MM.1S (cell line): ENCODE results near the gene SNTA1.

Experiments
- DNase-seq: peaks from one replicate; pipeline ENCODE4 v3.0.0-alpha.2; 2015
- H2AFZ ChIP-seq: fragments of 300-600 bp; sonication (generic); 2 replicates; pipeline ENCODE4 v1.6.0; 2016; ENCODE audit warnings: antibody characterized with exemption, low read length
- H3F3A ChIP-seq: fragments of 300-600 bp; sonication (generic); 2 replicates; pipeline ENCODE4 v1.6.1; 2016; ENCODE audit warnings: mild to moderate bottlenecking, antibody characterized with exemption, low read length, moderate library complexity, mixed read lengths; ENCODE audit not compliant: insufficient read depth
- H3K27ac ChIP-seq: fragments of 300-600 bp; sonication (generic); 2 replicates; pipeline ENCODE4 v1.5.1; 2016; ENCODE audit warnings: mild to moderate bottlenecking, low read length
- H3K27me3 ChIP-seq: fragments of 300-600 bp; sonication (generic); replicated peaks from 2 replicates; pipeline ENCODE4 v1.6.0; 2016; ENCODE audit warnings: low read length; ENCODE audit not compliant: insufficient read depth
- H3K36me3 ChIP-seq: fragments of 300-600 bp; sonication (generic); replicated peaks from 2 replicates; pipeline ENCODE4 v1.6.1; 2016; ENCODE audit warnings: mild to moderate bottlenecking, low read length, mixed read lengths; ENCODE audit not compliant: insufficient read depth
- H3K4me1 ChIP-seq: fragments of 300-600 bp; sonication (generic); 2 replicates; pipeline ENCODE4 v1.6.1; 2016; ENCODE audit warnings: low read length, mixed read lengths
- H3K4me2 ChIP-seq: fragments of 300-600 bp; sonication (generic); 2 replicates; pipeline ENCODE4 v1.6.0; 2016; ENCODE audit warnings: low read depth, low read length
- H3K4me3 ChIP-seq: fragments of 300-600 bp; sonication (generic); 2 replicates; pipeline ENCODE4 v1.5.1; 2016; ENCODE audit warnings: low read length, mixed read lengths
- H3K79me2 ChIP-seq: fragments of 300-600 bp; sonication (generic); 2 replicates; pipeline ENCODE4 v1.6.1; 2016; ENCODE audit warnings: mixed run types, low read length, mixed read lengths
- H3K9ac ChIP-seq: fragments of 300-600 bp; sonication (generic); 2 replicates; pipeline ENCODE4 v1.6.1; 2016; ENCODE audit warnings: low read length, mixed read lengths
- H3K9me2 ChIP-seq: fragments of 300-600 bp; sonication (generic); replicated peaks from 2 replicates; pipeline ENCODE4 v1.6.1; 2016; ENCODE audit warnings: mild to moderate bottlenecking, low read length, mixed read lengths; ENCODE audit not compliant: insufficient read depth
- H3K9me3 ChIP-seq: fragments of 300-600 bp; sonication (generic); replicated peaks from 2 replicates; pipeline ENCODE4 v1.6.1; 2016; ENCODE audit warnings: mild to moderate bottlenecking, low read length, mixed read lengths; ENCODE audit not compliant: insufficient read depth
- H4K20me1 ChIP-seq: fragments of 300-600 bp; sonication (generic); 2 replicates; pipeline ENCODE4 v1.6.1; 2016; ENCODE audit warnings: mild to moderate bottlenecking, low read length, moderate library complexity, mixed read lengths; ENCODE audit not compliant: insufficient read depth
- EZH2 ChIP-seq: fragments of 300-600 bp; sonication (generic); optimal IDR thresholded peaks from 2 replicates; pipeline ENCODE3; 2017; ENCODE audit warnings: low read depth, mild to moderate bottlenecking, antibody characterized with exemption, low read length, mixed read lengths
- EZH2phosphoT487 ChIP-seq: fragments of 300-600 bp; sonication (generic); IDR thresholded peaks from 2 replicates; pipeline ENCODE4 v1.6.1; 2018; ENCODE audit warnings: antibody characterized with exemption, low read length
- TF ChIP-seq, protein P1 (sequence below): fragments of 300-600 bp; sonication (generic); IDR thresholded peaks from 2 replicates; pipeline ENCODE4 v1.5.1; 2016; ENCODE audit warnings: antibody characterized with exemption, low read length, mixed read lengths

SNTA1 gene

DNA sequence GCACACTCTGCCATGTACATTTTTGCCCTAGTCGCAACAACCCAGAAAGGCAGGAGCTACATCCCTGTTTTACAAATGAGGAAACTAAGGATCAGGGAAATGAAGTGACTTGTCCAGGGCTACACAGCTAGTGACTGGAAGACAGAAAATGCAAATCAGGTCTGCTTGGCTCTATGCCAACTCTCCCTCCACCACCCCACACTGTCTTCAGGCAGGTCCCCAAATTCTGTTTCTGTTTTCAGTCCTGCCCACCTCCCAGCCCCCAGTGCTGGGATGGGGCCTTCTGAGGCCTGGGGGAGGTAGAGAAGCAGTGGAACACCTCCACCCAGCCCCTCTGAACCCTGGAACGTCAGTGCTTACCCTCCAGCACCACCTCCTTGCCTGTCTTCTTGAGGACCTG is 5.1 kb downstream of the SNTA1 start:
- Histone ChIP-seq H3K4me3 (no peak overlapping the region), H3K27me3 (no peaks in the 10 kb centered on the region), H3F3A (no peaks in the 10 kb centered on the region), H3K9me3 (no peaks in the 10 kb centered on the region), H3K36me3 (no peaks in the 10 kb centered on the region), H3K4me2 (no peak overlapping the region), H3K9ac (no peak overlapping the region), H3K9me2 (no peaks in the 10 kb centered on the region), H4K20me1 (no peaks in the 10 kb centered on the region), H3K79me2 (no peaks in the 10 kb centered on the region), H2AFZ (no peak overlapping the region), H3K27ac (no peak overlapping the region), H3K4me1 (0 out of 2 replicates have a peak, but pooled peaks cover 9% of the 10 kb centered on the region)
- TF ChIP-seq EZH2phosphoT487 (no peak), EZH2 (no peak)
- TF ChIP-seq, protein P1, sequence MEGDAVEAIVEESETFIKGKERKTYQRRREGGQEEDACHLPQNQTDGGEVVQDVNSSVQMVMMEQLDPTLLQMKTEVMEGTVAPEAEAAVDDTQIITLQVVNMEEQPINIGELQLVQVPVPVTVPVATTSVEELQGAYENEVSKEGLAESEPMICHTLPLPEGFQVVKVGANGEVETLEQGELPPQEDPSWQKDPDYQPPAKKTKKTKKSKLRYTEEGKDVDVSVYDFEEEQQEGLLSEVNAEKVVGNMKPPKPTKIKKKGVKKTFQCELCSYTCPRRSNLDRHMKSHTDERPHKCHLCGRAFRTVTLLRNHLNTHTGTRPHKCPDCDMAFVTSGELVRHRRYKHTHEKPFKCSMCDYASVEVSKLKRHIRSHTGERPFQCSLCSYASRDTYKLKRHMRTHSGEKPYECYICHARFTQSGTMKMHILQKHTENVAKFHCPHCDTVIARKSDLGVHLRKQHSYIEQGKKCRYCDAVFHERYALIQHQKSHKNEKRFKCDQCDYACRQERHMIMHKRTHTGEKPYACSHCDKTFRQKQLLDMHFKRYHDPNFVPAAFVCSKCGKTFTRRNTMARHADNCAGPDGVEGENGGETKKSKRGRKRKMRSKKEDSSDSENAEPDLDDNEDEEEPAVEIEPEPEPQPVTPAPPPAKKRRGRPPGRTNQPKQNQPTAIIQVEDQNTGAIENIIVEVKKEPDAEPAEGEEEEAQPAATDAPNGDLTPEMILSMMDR: no peak
- peak; percentile 35 for DNase-seq

DNA sequence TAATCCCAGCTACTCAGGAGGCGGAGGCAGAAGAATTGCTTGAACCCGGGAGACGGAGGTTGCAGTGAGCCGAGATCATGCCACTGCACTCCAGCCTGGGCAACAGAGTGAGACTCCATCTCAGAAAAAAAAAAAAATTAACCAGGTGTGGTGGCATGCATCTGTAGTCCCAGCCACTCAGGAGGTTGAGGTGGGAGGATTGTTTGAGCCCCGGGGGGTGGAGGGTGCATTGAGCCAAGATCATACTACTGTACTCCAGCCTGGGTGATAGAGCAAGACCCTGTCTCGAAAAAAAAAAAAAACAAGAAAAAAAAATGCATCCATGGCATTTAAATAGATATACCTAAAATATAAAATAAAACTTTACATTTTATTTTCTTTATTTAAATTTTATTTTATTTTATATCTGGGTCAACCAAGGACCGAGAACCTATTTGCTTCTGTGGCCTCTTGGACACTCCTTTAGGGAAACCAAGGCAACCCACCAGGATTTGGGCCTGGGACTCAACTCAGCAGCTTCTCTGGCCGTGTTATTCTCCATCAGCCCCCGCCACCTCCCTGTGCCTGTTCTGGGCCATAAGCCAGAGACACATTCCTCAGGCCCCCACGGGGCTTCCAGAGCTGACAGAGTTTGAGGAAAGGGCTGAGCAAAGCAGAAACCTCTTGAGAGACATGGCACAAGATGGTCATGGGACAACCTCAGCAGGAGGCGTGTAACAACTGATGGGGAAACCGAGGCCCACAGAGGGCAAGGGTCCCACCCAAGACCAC is 6.2 kb downstream of the SNTA1 start:
- Histone ChIP-seq H3K4me2 (no peak overlapping the region), H3K27me3 (no peaks in the 10 kb centered on the region), H3K79me2 (no peaks in the 10 kb centered on the region), H3F3A (no peaks in the 10 kb centered on the region), H3K36me3 (no peaks in the 10 kb centered on the region), H2AFZ (no peak overlapping the region), H3K27ac (no peak overlapping the region), H3K9me3 (no peaks in the 10 kb centered on the region), H3K4me1 (0 out of 2 replicates have a peak, but pooled peaks cover 6% of the 10 kb centered on the region), H3K4me3 (no peak overlapping the region), H3K9me2 (no peaks in the 10 kb centered on the region), H3K9ac (no peak overlapping the region), H4K20me1 (no peaks in the 10 kb centered on the region)
- TF ChIP-seq, protein P1: no peak
- no peak for TF ChIP-seq EZH2
- TF ChIP-seq EZH2phosphoT487: no peak
- no peak for DNase-seq

GRCh38 chr20:33434434-33434833 is 9.1 kb downstream of the SNTA1 start:
- no peak overlapping the region for H3K27ac ChIP-seq
- H2AFZ ChIP-seq: no peak overlapping the region
- 0 out of 2 replicates have a peak, but pooled peaks cover 6% of the 10 kb centered on the region for H3K4me1 ChIP-seq
- no peaks in the 10 kb centered on the region for H3F3A ChIP-seq
- no peaks in the 10 kb centered on the region for H3K36me3 ChIP-seq
- H3K4me3 ChIP-seq: no peak overlapping the region
- no peaks in the 10 kb centered on the region for H3K79me2 ChIP-seq
- DNase-seq: no peak
- no peaks in the 10 kb centered on the region for H3K9me2 ChIP-seq
- no peak overlapping the region for H3K9ac ChIP-seq
- H3K4me2 ChIP-seq: no peak overlapping the region
- H3K27me3 ChIP-seq: no peaks in the 10 kb centered on the region
- TF ChIP-seq, protein P1: no peak
- TF ChIP-seq EZH2phosphoT487 (no peak), EZH2 (no peak)
- H3K9me3 ChIP-seq: no peaks in the 10 kb centered on the region
- H4K20me1 ChIP-seq: no peaks in the 10 kb centered on the region
